IPS-NIHi7 (cell line): Measurements from ENCODE around the gene DERA.

Experiments
- DNase-seq: peaks from one replicate; pipeline ENCODE4 v3.0.0; 2012; ENCODE audit warnings: mixed read lengths; ENCODE audit errors: extremely low spot score

Gene DERA

DNA sequence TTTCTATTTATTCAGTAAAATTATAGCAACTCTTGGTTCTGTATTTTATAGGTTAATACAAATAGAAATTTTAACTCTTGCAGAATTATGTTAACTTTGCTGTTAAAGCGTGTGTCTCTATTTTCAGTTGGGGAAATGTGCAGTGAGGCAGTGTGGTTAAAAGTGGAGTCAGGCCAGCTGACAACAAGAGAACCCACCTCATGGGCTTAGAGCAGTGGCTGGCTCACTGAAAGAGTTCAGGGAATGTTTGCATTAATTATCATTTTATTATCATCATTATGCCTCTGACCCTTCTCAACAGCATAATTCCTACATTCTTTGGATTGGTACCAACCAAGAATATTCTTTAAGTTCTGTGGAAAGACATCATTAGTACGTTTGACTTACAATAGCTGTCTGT, 163.8 kb downstream of the DERA start:
- DNase-seq = no peak

DNA sequence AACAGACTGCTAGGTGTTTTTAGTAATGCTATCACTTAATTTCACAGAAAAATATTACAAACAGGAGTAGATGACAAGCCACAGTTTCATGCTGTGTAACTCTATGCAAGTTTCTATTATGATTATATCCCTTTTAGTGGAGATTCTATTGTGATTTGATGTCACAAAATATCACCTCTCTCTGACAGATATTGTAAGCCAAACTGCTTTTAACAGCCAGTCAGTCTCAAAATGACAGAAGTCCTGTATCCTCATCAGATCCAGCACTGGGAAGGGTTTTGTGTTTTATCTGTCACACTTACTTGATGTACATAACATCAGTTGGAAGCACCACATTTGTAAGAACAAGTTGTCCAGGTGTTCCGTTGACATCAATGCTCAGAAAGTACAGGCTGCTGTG, 164.8 kb downstream of the DERA start:
- DNase-seq = no peak

GRCh38 chr12:16076557-16076956, 165.4 kb downstream of the DERA start:
- DNase-seq = peak; percentile 75

DNA sequence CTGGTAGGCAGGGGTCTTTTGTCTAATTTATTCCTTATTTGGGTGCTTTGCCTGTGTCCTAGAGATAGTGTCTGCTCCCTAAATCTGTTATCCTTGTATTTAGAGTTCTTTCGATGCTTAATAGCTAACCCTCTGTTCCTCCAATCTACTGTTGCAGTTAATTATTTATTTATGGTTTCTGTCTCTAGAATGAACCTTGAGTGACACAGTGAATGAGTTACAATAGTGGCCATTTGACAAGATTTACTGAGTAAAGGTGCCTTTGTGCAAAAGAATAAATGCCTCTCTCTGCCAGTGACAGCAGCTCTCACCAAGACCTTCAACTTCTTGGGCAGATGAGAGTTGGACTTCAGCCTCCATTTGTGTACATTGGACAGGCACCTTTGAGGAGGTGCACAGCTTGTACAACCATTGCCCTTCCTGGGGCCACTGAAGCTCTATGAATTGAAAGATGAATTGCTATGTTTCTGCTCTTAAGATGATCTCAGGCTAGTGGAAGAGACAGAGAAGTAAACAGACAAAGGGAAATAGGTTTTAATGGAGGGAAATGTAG, 165.9 kb downstream of the DERA start:
- DNase-seq = no peak

DNA sequence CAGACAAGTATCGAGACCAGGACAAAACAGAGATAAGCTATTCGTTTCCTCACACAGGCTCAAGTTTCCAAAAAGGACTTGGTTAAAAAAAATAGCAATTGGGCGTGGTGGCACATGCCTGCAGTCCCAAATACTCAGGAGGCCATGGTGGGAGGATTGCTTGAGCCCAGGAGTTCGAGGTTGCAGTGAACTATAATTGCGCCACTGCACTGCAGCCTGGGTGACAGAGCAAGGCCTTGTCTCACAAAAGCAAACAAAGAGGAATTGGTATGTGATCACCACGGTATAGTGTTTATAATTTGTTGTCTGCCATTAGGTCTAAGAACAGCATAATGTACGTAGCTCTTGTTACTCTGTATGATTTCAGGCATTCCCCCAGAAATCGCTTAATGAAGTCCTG, 175.3 kb downstream of the DERA start:
- DNase-seq = no peak

GRCh38 chr12:16086942-16087341, 175.8 kb downstream of the DERA start:
- no peak for DNase-seq
